NCI-H2171 treated with DMSO at 0.1 percent for 48 hours (cell line): ENCODE results near the gene GART.
"Not testable (repeated sequence)": the region's sequence is repeated elsewhere in the genome, so short reads cannot be mapped to it uniquely, and the experiment has no call there.

ENCODE experiments used
- DNase-seq: peaks from one replicate; lab custom pipeline; 2025; lab: John Stamatoyannopoulos, UW

GART gene

DNA sequence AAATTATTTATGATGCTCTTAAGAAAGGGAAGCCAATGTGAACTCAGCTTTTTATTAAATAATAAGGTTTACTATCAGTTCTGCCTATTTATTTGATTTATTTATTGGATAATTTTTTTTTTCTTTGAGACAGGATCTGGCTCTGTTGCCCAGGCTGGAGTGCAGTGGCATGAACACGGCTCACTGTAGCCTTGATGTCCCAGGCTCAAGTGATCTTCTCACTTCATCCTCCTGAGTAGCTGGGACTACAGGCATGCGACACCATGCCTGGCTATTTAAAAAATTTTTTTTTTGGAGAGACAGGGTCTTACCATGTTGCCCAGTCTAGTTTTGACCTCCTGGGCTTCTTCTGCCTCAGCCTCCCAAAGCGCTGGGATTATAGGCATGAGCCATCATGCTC, 29.4 kb downstream of the GART start:
- no peak for DNase-seq

GRCh38 chr21:33511639-33512038, 30.3 kb downstream of the GART start:
- DNase-seq, result no peak

DNA sequence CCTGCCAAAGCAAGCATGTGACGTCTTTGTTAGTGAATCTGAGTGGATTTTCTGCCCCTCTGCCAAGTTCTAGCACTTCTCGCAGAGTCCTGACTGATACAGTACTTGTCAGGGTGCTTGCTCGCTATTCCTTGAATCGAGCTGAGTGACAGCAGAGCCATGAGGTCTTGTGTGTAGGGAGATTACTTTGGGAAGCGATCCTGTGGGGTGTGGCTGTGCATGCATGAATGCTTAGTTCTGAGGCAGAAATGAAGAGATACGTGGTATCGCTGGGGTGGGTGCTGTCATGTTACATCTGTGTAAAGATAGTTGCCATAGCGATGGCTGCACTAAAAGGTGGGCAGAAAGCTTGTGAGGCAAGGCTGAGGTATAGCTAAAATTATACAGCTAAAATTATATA, 31.1 kb downstream of the GART start:
- no peak for DNase-seq

- DNase-seq, result not testable (repeated sequence)
These were observed 34.9 kb downstream of the GART start for GRCh38 chr21:33507003-33507402.

- no peak for DNase-seq
These were observed 36.1 kb downstream of the GART start for GRCh38 chr21:33505833-33506232.

GRCh38 chr21:33496345-33496744, 45.6 kb downstream of the GART start:
- no peak for DNase-seq

DNA sequence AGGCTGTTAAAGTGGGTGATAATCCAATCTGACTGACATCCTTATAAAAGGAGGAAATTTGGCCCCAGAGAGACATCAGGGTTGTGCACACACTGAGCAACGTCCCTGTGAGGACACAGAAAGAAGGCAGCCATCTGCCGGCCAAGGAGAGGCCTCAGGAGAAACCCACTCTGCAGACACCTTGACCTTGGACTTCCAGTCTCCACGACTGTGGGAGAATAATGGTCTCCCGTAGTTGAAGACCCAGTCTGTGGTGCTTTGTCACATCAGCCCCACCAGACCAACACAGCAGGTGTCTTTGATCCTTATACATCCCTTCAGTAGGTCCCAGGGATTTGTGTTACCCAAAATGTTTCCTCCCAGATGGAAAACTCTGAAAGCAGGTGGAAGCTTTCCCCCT, 46.2 kb downstream of the GART start:
- DNase-seq, result no peak

GRCh38 chr21:33493756-33494155, 48.2 kb downstream of the GART start:
- no peak for DNase-seq

DNA sequence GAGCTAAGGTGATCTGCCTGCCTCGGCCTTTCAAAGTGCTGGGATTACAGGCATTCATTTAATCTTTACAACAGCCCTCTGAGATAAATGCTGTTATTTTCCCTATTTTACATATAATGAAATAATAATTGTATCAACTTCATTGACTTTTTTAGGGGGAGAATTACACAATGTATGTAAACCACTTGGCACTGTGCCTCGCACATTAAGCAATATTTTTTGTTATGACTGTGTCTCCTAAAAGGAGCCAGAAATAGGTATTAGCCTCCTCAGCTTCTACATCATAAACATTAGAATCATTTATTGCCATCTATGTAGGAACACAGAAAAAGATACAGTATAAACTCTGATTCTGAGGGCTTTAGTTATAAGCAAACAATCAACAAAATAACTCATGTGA, 49.3 kb downstream of the GART start:
- no peak for DNase-seq

GRCh38 chr21:33491373-33492102, 50.4 kb downstream of the GART start, which contains the start of gene DNAJC28:
TSS of gene DNAJC28 (minus strand) at chr21:33491716. CDS start at chr21:33489393, 2,323 bp downstream.
- DNase-seq, result peak; percentile 94

DNA sequence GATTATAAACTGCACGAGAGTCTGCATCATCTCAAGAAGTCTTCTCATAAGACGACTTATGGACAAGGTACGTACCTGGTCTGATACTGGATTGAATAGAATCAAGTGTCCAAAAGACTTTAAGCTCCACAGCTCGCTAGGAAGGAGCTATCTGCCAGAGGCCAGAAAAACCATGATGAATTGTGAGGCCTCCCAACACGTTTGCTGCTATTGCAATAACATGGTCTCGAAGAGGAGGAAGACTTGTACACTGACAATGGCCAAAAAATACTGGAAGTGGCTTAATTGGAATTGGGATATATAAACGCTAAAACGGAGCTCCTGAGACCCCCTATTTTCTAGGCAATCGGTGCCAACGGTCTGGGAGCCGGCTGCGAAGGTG, 50.9 kb downstream of the GART start:
- no peak for DNase-seq

DNA sequence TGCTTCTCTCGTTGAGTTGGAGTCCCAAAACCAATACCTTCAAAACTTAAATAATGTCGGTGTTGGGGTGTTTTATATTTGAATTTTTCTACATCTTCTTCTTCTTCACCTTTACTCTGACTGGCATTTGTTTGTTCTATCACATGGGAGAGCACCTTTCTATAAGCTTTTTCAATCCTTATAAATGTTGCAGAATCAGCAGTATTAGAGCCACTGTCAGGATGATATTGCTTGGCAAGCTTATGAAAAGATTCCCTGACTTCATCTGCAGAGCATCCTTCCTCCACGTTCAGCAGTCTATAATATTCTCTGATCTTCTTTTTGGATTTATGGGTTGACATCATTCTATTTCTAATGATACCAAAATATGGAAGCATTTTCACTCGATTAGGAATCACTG, 53.0 kb downstream of the GART start:
- no peak for DNase-seq

- no peak for DNase-seq
These were observed 53.9 kb downstream of the GART start for GRCh38 chr21:33487996-33488395.

GRCh38 chr21:33481314-33481943, 60.5 kb downstream of the GART start:
- DNase-seq, result no peak

GRCh38 chr21:33480481-33481103, 61.3 kb downstream of the GART start:
- DNase-seq, result no peak

DNA sequence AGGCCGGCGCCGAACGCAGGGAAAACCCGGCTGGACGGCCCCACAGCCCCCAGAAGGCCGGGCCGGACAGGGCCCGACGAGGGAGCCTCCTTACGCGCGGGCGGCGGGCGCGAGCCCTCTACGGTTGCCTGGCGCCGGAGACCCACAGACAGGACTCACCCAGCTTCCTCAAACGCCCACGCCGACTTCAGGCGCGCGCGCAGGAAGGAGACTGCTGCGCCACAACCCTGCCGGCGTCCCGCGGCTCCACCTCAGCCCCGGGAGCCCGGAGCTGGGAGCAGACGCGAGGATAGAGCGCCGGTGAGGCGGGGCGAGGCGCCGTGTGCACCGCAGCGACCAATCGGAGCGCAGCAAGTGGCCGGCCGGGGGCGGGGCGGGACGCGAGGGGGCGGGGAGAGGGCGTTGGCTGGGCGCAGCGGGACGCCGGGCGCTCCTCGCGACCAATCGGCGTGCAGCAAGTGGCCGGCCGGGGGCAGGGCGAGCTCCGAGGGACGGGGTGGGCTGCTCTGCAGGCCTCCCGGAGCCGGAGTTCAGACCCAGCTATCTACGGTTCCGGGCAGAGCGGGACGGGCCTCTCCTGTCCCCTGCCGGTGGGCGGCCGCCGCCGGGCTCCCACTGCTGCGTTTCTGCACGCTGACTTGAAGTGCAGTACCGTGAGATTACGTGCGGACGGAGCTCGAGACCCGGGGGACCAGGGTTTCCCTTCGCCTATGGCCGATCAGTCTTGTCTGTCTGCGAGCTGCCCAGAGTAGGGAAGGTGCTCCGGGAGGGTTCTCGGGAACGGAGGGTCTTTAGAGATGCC, 62.0 kb downstream of the GART start, which contains the start of gene TMEM50B:
Gene TMEM50B (minus strand): TSS at position 296 of the 802 bp plus-strand sequence. CDS start 11,089 bp downstream, outside the sequence.
- peak; percentile 92 for DNase-seq

DNA sequence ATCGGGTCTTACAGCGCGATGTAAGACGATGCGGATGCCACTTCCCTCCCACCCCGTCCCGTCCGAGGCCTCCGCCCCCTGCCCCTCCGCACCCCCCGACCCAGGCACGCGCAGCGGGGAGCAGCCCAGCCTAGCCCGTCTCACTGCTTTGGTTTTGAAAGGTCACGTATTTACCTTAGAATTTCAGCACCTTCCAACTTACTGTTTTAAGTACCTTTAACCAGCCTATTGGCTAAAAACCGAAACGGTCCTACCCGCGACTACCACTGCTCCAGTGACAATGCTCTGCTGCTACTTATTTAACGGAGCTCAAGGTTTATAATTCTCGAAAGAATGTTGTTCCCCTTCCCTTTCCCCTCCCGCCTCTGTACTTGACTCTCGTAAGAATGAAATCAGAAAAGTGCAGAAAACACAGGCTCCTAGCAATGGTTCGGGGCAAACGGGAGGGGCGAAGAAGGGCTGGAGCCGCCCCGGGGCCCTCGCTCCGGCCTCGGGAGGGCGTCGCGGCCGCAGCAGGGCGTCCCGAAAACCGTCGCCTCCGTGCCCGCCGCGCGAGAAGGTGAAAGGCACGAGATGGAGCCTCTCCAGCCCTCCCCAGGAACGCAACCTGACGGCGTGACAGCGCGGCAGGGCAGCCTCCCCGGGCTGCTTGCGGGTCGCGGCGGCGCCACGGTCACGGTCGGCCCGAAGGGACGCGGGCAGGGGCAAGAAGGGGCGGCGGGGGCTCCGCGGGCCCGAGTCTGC, 62.8 kb downstream of the GART start:
- DNase-seq, result peak; percentile 32

GRCh38 chr21:33478182-33478581, 63.7 kb downstream of the GART start:
- no peak for DNase-seq

DNA sequence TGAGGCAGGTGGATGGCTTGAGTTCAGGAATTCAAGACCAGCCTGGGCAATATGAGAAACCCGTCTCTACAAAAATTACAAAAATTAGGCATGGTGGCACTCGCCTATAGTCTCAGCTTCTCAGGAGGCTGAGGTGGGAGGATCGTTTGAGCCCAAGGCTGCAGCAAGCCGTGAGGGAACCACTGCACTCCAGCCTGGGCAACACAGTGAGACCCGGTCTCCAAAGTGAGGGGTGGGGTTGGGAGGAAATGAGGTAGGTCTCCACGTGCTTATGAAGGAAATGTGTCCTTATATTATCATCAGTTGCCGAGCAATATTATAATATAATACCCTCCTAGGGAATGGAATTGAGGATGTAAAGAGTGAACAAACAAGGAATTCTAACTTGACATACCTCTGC, 64.9 kb downstream of the GART start:
- DNase-seq, result no peak

GRCh38 chr21:33473344-33473743, 68.6 kb downstream of the GART start:
- no peak for DNase-seq

DNA sequence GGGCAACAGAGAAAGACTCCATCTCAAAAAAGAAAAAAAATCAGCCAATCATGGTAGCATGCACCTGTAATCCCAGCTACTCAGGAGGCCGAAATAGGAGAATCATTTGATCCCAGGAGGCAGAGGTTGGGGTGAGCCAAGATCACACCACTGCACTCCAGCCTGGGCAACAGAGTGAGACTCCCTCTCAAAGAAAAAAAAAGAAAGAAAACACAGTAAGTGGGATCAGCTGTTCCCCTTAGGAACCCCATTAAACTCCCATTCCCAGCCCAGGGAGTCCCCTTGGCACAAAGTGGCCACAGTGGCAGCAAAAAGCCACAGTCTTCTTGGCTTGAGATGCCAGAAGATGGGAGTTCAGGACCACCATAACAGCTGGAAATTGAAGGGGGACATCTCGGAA, 71.2 kb downstream of the GART start:
- no peak for DNase-seq

- DNase-seq, result not testable (repeated sequence)
These were observed 72.7 kb downstream of the GART start for GRCh38 chr21:33469183-33469582.
